SHP77 (cell line): ENCODE data around the gene SLC12A5.
"Not testable (repeated sequence)": the region's sequence is repeated elsewhere in the genome, so short reads cannot be mapped to it uniquely, and the experiment has no call there.

Experiments used
- DNase-seq, 2 experiments: peaks; one replicate each; lab custom pipeline; 2025; lab: John Stamatoyannopoulos, UW

Gene SLC12A5

DNA sequence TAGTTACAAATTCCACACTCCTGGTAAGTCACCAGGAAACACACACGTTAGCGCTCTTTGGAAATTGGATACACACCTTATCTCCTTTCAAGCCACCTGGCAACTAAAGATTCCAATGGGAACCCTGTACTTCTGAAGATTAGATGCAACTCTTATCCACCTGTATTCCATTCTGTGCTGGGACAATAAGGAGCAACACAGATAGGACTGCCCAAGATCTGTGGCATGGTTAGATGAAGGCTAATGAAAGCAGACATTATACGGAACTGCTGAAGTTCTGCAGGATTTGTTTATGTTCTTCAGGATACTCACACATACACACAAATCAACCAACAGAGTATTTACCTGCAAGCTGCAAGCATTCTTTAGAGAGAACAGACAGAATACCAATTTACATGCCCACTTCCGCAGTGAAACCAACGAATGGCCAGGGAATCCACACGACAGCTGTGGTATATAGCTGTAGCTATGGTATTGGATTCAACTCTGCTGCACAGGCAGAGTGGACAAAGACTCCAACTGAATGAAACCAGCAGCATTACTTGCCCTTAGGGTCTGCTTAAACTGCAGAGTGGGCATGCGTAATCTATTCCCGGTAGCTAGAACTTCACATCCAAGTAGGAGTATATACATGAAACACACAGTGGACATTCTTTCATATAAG lies 48.8 kb downstream of the SLC12A5 start:
- DNase-seq, result no peak

DNA sequence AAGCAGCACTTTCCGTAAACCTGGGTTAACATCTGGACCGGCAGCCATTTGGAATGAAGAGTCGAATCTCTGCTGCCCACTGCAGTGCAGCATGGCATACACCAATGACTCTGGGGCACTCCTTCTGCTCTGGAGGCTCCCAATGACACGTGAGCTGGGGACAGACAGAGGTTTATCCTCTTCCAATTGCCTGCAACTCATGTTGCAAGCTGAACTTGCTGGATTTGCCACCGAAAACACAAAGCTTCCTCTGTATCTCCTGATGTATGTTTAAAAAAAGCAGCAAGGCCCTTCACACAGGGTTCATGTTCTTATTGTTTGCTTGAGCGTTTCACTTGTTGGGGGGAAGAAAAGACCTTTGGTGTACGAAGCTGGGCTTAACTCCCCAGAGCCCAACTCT lies 49.9 kb downstream of the SLC12A5 start:
- no peak for DNase-seq

DNA sequence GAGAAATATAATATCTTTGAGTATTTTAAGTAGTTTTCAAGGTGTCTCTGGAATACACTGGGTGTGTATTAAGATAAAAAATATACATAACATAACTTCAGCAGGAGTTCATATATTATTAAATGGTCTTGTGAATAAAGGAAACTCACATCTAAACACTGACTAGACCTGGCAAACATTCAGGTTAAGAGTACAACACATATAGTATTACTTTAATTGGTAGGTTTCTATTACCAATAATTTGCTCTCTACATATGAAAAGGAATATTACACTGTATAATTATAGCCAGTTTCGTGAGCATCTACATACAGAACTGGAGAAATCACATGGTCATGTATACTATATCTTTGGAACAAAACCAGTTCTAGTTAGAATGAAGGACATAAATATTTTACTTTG lies 52.1 kb downstream of the SLC12A5 start:
- no peak for DNase-seq

DNA sequence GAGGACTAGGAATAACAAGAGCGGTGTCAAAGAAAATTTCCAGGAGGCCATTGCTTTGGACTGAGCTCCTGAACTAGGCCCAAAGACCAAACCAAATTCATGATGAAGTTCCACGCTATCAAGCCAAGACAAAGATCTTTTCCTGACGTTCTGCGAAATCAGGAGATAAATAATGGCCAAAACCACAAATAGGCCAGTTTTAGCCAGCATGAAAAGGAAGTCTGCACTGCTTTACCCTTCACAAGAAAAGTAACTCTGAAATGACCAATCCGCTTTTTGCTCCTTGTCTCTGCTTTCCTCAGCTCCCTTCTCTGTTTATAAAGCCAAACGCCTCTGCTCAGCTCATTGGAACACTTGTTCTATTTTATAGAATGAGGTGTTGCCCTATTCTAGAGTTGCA lies 54.1 kb downstream of the SLC12A5 start:
- no peak for DNase-seq

DNA sequence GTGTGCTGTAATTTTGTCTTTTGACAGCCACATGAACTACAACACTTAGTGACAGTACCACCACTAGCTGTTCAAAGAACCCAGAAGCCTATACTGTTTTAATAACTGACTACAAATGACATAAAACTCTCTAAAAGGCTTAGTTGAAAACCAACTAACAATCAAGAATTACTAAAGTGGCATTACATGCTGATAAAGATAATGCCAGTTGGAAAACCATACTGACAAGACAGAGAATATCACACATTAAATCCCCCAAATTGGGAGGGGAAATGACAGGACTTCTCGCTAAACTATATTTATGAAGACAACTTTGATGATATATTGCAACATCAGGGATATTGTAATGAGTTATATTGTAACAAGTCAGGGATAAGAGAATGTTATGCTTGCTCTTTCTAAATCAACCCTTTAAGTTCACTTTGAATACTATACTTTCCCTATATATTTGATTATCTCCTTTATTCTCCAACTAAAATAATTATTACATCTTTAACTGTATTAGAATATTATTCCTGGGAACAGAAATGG lies 54.6 kb downstream of the SLC12A5 start:
- no peak for DNase-seq

DNA sequence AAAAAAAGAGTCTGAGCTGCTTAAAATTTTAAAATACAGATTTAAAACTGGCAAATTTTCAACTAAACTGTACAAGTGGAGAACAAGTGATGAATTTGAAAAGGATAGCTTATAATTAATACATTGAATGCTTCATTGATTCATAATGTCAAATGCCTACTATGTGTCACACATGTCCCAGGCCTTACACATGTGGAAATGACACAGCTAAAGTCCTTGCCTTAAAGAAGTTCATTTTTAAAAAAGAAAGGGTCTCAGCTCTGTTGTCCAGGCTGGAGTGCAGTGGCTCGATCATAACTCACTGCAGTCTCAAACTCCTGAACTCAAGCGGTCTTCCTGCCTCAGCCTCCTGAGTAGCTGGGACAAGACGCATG lies 55.8 kb downstream of the SLC12A5 start:
- DNase-seq, result no peak

DNA sequence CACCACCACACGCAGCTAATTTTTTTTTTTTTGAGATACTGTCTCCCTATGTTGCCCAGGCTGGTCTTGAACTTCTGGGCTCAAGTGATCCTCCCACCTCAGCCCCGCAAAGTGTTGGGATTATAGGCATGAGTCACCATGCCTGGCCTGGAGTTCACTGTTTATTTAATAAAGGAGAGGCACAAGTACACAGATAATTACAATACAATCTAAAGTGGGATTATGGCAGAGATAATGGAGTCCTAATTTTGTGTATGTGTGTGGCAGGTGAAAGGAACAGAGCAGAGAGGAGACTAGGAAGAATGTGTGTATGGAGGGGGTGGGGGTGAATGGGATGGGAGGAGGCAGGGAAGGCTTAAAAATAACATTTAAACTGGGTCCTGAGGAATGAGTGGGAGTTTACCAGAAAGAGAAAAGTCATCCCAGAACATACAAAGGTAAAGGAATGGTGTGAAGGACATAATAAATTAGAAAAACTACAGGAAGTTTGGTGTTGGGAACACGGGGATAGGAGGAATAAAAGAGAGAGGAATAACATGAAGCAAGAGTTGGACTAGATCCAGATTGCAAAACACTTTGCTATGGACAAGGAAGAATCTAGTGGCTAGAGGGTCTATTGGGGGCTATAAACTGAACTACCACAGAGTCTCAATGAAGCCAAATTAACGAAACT lies 56.3 kb downstream of the SLC12A5 start:
- peak; percentile 13 to 24 for DNase-seq

DNA sequence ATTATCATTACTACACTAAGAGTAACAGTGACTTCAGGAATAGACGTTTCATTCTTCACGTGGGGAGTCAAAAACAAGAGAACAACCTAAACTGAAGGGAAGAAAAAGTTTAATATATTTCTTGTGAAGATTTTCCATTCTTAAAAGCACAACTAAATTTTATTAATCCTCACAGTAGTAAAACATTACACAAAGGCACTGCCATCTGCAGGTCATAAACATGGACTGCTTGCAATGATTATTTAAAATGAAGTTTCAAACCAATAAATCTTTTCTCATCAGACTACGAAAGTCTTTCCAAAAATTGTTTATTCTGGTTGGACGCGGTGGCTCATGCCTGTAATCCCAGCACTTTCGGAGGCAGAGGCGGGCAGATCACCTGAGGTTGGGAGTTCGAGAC lies 58.1 kb downstream of the SLC12A5 start:
- DNase-seq, result peak in 1 of 2 experiments; percentile 6

DNA sequence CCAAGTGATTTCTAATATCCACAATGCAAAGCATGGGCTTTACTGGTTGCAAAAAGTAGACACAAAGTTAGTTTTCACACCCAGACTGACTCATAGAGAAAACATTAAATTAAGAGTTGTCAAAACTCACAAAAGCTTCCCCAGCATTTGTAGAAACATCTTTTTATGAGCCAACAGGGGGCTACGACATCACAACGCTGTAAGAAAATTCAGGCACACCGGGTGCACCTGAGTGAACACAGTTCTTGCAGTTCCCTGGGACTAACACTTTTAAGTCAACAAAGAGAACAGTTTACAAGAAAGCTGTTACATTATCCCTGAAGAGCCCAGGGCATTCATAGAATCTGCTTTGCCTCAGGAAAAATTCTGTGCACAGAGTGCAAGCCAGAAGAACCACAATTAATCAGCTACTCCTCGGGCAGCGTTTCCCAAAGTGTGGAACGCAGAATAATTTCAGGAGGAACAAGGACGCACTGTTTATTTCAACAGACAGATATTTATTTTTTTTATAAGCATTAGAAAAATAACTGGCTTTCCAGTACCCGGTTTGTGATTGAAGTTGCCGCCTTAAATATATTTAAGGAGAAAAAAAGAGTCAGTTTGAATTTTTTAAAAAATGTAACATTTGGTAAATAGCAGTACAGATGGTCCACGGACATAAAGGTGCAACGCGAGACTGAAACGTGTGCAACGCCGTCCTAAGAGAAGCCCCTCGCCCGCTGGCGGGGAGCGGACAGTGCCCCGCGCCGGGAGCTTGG lies 59.6 kb downstream of the SLC12A5 start:
- DNase-seq, result no peak

DNA sequence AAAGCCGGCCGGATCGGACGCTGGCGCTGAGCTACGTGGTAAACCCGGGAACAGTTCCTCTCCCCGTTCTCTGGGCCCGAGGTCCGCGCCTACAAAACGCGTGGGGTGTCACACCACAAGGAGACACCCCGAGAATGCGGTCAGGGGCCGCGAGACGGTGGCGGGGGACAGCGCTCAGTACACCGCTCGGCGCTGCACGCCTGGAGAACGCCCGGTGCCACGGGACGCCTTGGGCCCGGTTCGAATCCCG lies 60.1 kb downstream of the SLC12A5 start:
- peak in 1 of 2 experiments; percentile 33 for DNase-seq

DNA sequence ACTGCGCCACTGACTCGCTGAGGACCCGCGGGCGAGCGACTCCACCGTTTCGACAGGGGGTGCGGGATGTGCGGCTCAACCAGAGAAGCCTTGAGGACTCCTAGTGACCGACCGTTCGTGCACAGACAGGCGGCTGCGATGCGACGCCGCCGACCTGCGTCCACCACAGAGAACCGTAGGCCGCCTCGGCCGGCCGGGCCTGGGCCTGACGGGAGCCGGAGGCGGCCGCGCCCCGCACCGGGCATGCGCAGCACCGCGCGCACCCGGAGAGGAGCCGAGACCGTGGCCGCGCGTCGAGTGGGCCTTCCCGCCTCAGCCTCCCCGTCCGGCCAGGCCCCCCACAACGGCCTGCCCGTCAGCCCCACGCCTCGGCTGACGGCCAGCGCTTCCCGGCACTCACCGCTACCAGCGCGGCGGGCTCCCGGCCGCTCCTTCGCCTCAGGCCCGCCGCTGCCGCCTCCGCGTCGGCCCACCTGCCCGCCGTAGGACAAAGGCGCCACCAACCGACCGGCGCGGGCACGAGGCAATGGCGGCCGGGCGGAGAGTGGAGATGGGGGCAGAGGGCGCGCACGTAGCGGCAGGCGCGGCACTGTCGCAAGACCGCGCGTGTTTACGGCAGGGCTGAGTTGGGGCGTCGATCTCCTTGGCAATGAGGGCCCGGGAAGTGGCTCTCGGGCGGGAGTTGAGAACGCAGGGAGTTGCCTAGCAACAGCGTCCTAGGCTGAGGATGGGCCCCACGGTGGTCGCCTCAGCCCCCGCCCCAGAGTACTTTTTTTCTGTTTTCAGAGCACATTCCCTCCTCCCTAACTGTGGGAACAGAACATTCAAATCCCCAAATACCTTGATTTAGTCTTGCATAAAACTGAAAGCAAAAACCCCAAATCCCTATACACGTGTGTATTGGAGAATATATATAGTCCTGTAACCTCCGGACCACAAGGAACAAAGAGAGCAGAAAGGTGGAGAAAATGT lies 60.7 kb downstream of the SLC12A5 start, which contains the start of gene NCOA5:
TSS of gene NCOA5 (minus strand) at position 546 of the 972 bp plus-strand sequence. CDS start 10,538 bp downstream, outside the sequence.
- DNase-seq, result peak; percentile 90 to 93

DNA sequence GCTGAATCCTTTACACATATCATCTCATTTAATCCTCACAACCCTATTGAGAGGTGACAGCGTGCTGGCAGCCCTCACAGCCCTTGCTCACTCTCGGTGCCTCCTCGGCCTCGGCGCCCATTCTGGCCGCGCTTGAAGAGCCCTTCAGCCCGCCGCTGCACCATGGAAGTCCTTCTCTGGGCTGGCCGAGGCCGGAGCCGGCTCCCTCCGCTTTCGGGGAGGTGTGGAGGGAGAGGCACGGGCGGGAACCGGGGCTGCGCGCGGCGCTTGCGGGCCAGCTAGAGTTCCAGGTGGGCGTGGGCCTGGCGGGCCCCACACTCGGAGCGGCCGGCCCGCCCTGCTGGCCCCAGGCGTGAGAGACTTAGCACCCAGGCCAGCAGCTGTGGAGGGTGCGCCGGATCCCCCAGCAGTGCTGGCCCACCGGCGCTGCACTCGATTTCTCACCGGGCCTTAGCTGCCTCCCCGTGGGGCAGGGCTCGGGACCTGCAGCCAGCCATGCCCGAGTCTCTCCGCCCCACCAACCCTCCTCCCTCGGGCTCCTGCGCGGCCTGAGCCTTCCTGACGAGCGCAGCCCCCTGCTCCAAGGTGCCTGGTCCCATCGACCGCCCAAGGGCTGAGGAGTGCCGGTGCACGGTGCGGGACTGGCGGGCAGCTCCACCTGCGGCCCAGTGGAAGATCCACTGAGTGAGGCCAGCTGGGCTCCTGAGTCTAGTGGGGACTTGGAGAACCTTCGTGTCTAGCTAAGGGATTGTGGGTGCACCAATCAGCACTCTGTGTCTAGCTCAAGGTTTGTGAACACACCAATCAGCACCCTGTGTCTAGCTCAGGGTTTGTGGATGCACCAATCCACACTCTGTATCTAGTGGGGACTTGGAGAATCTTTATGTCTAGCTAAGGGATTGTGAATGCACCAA lies 62.9 kb downstream of the SLC12A5 start:
- DNase-seq, result not testable (repeated sequence)

DNA sequence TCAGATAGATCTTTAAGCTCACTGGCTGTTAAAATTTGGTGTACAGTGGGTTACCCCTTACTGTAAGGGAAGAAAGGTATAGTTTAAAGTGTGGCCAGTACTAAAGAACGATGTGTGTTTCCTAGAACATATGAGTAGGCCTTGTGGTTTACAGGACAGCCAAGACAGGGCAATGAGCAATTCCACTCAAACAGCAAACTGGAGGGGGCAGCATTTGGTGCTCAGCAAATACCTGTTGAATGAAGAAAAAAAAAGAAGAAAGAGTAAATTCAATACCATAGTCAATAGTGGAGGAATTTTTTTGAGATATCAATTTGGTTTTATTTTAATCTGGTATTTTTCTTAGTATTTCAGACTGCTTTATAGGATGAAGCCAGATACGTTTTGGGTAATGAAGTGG lies 64.5 kb downstream of the SLC12A5 start:
- DNase-seq, result no peak

DNA sequence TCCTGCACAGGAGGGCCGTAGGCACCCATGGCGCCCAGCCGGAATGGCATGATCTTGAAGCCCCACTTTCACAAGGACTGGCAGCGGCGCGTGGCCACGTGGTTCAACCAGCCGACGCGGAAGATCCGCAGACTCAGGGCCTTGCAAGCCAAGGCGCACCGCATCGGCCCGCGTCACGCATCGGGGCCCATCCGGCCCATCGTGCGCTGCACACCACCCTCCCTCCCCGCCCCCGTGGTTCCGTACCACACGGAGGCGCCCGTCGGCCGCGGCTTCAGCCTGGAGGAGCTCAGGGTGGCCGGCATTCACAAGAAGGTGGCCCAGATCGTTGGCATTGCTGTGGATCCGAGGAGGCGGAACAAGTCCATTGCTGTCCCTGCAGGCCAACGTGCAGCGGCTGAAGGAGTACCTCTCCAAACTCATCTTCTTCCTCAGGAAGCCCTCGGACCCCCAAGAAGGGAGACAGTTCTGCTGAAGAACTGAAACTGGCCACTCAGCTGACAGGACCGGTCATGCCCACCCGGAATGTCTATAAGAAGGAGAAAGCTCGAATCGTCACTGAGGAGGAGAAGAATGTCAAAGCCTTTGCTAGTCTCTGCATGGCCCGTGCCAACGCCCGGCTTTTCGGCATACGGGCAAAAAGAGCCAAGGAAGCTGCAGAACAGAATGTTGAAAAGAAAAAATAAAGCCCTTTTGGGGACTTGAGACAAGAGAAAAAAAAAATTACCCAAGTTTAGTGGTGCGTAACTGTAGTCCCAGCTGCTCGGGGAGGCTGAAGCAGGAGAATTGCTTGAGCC lies 70.7 kb downstream of the SLC12A5 start:
- no peak for DNase-seq

DNA sequence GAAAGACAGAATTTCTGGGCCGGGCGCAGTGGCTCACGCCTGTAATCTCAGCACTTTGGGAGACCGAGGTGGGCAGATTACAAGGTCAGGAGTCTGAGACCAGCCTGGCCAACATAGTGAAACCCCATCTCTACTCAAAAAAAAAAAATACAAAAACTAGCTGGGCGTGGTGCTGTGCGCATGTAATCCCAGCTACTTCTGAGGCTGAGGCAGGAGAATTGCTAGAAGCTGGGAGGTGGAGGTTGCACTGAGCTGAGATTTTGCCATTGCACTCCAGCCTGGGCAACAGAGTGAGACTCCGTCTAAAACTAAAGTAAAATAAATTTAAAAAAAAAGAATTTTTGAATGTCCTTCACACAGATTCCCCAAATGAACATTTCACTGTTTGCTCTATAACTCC lies 71.4 kb downstream of the SLC12A5 start:
- not testable (repeated sequence) for DNase-seq

DNA sequence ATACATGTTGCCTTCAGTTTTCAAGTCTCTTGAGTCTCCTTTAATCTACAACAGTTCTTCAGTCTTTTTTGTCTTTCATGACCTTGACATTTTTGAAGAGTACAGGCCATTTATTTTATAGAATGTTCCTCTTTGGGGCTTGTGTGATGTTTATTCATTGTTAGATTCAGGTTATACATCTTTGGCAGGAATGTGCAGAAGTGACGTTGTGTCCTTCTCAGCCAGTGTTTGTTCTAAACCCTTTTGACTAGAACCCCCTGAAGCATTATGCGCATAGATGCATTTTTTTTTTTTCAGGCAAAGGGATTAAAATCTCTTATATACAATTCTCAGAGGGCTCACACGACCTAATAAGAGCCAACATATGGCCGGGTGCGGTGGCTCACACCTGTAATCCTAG lies 72.0 kb downstream of the SLC12A5 start:
- no peak for DNase-seq

DNA sequence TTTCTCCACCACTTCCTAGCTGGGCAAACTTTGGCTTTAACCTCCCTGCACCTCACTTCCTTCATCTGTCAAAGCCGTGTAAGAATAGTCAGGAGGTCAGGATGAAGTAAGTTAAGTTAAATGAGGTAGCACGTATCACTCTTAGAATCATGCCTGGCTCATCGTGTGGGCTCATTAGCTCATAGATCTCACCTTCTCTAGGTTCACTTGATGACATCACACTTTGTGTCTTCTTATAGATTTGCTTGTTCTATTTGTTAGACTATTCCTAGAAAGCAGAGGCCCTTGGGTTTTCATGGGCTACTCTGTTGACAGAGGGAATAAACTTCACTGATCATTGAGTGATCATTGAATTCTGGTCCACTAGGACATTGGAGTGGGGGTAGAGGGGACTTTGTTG lies 72.9 kb downstream of the SLC12A5 start:
- DNase-seq, result no peak

DNA sequence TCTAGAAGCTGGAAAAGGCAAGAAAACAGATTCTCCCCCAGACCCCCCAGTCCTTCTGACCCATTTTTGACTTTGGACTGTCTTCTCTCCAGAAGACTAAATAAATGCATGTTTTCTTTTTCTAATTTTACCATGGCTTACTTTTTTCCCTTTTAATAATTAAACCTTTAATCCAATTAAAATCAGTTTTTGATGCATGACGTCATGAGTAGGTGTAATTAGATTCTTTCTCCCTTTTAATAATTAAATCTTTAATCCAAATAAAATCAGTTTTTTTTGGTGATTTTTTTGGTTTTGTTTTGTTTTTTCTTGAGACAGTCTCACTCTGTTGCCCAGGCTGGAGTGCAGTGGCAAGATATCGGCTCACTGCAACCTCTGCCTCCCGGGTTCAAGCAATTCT lies 73.9 kb downstream of the SLC12A5 start:
- no peak for DNase-seq

DNA sequence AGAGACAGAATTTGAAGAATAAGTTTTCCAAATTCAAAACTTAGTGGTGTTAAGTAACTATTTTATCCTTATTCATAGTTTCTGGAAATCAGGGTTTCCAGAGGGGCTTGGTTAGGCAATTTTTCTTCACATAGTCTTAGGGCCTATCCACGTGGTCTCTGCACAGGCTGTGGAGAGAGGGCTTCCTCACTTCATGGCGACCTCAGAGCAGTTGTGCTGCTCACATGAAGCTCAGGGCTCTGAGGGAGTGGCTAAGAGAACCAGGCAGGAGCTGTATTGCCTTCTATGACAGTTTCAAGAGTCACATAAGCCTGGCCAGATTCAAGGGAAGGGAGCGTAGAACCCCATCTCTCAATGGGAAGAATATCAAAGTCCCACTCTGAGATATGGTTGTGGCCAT lies 75.2 kb downstream of the SLC12A5 start:
- DNase-seq, result no peak

DNA sequence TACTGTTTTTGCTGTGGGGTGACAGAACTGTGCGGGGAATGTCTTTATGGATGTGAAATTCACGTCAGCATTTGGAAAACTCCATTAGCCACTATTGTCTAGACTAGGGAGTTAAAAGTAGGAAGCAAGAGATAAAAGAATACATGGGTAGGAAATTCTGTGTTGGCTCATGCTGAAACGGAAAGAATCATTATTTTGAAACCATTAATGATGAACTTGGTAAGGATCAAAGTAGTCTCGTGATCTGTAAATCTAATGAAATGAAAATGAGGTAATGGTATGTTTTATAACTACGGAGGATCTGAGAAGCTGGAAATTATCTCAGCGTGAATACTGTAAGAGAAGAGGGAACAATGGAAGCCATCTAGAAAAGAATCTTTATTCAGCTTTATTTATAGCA lies 78.0 kb downstream of the SLC12A5 start:
- DNase-seq, result no peak
